HG03039 (cell line): Measurements from ENCODE around the gene CARD19.
"Not testable (repeated sequence)": the region's sequence is repeated elsewhere in the genome, so short reads cannot be mapped to it uniquely, and the experiment has no call there.

Experiments used
- ATAC-seq: cut with Tn5 transposase; IDR thresholded peaks from one replicate; pipeline ENCODE4 v1.9.1; 2021; ENCODE audit warnings: mild to moderate bottlenecking, moderate library complexity; ENCODE audit not compliant: unreplicated experiment

CARD19 gene

GRCh38 chr9:93099551-93100275 is 3.7 kb downstream of the CARD19 start:
- no peak for ATAC-seq

DNA sequence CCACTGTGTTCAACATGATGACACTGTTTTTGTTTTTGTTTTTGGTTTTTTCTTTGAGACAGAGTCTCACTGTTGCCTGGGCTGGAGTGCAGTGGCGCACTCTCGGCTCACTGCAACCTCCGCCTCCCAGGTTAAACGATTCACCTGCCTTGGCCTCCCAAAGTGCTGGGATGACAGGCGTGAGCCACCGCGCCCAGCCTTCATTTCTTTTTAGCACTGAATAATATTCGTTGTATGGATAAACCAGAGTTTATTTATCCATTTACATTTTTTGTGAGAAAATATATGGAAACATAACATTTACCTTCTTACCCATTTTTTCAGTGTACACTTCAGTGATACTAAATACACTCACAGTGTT is 4.2 kb downstream of the CARD19 start:
- ATAC-seq, result no peak

DNA sequence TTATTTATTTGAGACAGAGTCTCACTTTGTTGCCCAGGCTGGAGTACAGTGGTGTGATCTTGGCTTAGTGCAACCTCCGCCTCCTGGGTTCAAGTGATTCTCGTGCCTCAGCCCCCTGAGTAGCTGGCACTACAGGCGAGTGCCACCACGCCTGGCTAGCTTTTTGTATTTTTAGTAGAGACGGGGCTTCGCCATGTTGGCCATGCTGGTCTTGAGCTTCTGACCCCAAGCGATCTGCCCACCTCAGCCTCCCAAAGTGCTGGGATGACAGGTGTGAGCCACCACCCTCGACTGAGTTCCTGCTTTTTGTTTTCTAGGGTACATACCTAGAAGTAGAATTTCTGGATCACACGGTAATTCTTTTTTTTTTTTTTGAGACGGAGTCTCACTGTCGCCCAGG is 5.1 kb downstream of the CARD19 start:
- not testable (repeated sequence) for ATAC-seq

DNA sequence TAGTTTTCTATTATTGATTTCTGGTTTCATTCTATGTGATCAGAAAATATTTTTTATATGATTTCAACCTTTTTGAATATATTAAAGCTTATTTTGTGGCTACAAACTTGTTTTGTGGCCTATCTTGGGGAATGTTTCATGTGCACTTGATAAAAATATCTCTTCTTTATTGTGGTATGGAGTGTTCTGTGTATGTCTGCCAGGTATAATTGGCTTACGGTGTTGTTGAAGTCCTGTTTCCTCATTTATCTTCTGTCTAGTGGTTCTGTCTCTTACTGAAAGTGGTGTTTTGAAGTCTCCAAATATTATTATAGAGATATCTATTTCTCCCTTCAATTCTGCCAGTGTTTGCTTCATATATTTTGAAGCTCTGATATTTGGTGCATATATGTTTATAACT is 9.6 kb downstream of the CARD19 start:
- no peak for ATAC-seq

GRCh38 chr9:93107151-93107824 is 11.3 kb downstream of the CARD19 start:
- ATAC-seq, result no peak

GRCh38 chr9:93107825-93108161 is 11.8 kb downstream of the CARD19 start:
- ATAC-seq, result no peak

DNA sequence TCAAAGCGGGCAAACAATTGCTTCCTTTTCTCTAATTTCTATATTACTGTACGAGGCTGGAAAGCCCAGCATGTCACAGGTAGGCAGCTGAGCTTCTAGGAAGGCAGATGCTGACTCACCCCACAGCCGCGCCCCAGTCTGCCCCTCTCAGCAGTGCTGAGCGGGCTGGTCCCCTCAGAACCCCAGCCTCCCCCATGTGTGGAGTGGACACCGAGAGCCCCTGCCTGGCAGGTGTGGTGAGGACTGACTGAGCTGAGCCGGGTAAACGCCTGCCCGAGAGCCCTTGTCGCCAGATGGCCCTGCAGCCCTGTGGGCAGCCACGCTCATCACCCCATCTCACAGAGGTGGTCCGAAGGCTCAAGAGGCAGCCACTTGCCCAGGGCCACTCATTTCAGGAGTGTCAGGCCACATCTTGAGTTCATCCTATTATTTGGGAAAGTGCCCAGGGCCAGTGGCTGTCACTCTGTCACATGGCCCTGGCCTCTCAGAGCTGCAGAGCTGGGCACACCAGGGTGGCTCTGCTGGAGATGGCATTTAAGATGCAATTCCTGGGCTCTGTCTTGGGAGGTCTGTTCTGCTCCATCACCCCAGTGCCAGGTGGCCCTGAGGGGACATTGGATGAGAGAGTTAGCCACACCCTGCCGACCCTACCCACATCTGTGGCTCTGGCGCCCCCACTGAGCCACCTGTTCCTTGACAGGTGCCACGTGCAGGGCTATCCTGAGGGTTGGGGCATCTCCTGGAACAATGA is 12.4 kb downstream of the CARD19 start:
- ATAC-seq, result no peak

DNA sequence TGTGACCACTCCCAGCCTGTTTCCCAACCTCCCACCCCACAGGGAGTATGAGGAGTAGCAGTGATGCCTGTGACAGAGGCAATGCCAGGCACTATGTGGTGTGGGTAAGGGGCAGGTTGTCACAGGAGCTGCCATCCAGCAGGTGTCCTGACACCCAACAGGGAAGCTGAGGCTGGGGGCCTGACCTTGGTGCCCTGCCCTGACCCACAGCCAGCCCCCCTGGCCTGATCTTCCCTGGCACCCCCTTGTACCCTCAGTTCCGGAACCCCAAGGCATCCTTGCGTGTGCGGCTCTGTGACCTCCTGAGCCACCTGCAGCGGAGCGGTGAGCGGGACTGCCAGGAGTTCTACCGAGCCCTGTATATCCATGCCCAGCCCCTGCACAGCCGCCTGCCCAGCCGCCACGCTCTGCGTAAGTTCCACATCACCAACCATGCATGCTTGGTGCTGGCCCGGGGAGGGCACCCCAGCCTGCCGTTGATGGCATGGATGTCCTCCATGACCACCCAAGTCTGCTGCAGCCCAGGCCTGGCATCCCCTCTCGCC is 14.4 kb downstream of the CARD19 start:
- no peak for ATAC-seq

- no peak for ATAC-seq
These were observed 15.0 kb downstream of the CARD19 start for GRCh38 chr9:93111001-93111370.

DNA sequence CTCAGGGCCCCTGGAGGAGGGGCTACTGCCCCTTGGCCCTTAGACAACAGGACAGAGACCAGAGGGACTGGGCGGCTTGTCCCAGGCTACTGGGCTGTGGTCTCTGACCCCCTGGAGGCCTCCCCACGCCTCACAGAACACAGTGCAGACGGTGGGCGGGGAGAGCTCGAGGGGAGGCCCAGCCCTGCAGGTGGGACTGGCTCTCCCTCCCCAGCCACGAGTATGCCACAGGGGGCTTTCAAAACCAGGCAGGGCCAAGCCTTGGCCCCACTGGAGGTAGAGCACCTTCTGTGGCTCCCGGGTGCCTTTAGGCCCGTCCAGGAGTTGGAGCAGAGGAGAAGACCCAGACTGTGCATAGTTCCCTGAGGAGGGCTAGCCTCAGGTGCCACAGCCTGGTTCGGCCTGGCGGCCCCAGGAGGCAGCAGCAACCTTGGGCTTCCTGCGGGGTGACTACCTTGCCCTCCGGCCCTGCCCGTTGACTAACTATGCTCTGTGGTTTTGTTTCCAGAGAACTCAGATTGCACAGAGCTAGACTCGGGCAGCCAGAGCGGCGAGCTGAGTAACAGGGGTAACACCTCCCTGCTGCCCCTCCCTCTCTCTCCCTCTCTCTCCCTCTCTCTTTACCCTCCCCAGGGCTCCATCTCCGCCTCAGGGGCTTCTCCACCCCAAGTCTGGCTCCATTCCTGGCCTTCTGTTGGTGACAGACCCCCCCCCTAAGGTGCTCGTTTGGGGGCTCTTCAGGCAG is 15.5 kb downstream of the CARD19 start:
- no peak for ATAC-seq

- ATAC-seq, result no peak
These were observed 16.3 kb downstream of the CARD19 start for GRCh38 chr9:93112116-93112863.

- ATAC-seq, result no peak
These were observed 16.9 kb downstream of the CARD19 start for GRCh38 chr9:93112864-93113389.

DNA sequence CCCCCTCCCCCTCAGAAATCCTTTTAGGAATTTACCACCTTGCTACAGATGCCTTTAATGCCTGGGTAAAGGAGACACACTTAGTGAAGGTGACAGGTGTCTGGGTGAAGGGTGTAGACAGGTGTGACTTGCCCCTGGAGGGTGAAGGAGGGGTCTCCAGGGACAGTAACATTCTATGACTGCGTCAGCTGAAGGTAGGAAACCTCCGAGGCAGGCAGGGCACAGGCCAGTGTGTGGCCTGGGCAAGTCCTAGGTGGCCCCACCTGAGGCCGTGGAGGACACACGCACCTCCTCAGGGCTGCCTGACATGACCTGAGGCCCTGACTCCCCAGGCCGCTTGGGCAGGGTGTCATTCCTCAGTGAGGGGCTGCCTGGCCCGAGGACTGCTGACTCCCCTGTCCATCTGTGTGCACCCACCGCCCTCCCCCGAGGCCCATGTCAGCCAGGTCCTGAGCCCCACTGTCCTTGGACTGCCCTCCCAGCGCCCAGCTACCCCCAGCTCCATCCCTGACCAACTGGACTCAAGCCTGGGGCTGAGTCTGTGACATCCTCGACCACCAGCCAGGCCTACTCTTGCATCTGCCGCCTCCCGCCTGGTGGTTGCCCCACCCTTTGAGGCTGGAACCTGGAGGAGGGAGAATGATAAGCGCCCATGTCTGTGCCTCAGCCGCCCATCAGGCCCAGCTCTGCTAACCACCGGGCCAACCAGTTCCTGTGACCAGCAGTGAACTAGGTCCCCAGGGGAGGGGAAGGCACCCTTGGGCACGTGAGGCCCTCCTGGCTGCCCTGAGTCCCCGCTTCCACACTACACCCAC is 18.4 kb downstream of the CARD19 start:
- ATAC-seq, result no peak

GRCh38 chr9:93114984-93115335 is 18.9 kb downstream of the CARD19 start:
- ATAC-seq, result no peak

GRCh38 chr9:93115486-93116071 is 19.6 kb downstream of the CARD19 start:
- ATAC-seq, result no peak

DNA sequence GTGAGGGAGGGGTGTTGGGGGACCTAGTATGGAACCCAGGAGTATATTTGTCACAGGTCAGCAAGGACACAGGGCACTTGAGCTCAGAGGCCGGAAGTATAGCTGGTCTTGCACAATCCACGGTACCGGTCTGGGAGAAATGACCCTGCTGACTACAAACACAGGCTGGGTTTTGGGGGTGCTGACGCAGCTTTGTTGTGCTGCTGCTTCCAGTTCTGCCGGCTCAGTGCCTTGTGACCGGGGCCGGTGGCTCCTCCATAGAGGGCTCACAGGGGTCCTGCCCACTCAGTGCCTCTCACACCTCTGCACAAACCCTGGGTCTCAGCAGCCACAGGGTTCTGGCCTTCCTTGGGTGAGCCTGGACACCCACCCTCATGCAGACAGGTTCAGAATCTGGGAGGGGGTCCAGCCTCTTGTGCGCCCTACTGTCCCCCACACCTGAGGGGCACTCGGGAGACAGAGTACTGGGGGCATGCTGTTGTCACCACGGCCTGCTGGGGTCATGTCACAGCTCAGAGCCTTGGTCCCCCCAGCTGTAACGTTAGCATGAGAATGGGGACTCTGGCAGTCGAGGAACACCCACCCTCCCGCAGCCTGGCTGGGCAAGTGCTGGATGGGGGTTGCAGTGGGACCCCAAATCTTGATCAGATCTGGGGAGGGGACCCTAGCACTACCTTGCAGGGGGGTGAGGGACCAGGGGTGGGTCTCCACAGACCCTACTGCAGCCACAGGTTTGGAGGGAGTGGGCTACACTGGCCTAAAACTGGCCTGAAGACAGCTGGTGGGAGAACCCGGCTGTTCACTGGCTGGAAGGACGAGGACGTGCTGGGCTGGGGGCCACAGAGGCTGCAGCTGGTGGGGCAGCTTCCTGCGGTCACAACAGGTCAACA is 20.3 kb downstream of the CARD19 start:
- ATAC-seq, result no peak

GRCh38 chr9:93117521-93117920 is 21.5 kb downstream of the CARD19 start:
- not testable (repeated sequence) for ATAC-seq
